Loucy (cell line): ENCODE measurements around the gene SIAH2.

Source experiments
- EZH2phosphoT487 ChIP-seq: fragments of 200-600 bp; IDR thresholded peaks from 2 replicates; pipeline ENCODE4 v1.6.1; 2018; ENCODE audit warnings: antibody characterized with exemption, mild to moderate bottlenecking, moderate library complexity, borderline replicate concordance
- TF ChIP-seq, protein P1 (sequence below): fragments of 200-600 bp; sonication (generic); conservative IDR thresholded peaks from 2 replicates; pipeline ENCODE4 v1.5.1; 2014; ENCODE audit warnings: mild to moderate bottlenecking, antibody characterized with exemption, low read length

DNA sequence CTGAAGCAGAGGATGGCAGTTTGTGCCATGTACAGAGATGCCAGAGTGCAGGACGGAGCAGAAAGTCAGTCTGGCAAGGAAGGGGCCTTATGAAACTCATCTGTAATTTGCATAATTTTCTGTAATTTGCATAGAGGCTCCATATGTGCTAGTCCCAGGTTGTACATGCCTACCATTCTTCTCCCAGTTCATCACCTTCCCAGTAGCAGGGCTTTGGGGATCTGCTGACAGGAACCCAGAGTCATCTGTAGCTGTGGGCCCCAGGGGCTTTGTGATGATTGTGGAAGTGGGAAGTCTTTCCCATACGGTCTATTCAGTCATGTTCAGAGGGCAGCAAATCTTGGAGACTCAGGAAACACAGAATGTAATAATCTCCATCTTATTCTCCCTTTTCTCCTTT, 42.4 kb upstream of the SIAH2 start:
- no peak for TF ChIP-seq EZH2phosphoT487
- TF ChIP-seq, protein P1, sequence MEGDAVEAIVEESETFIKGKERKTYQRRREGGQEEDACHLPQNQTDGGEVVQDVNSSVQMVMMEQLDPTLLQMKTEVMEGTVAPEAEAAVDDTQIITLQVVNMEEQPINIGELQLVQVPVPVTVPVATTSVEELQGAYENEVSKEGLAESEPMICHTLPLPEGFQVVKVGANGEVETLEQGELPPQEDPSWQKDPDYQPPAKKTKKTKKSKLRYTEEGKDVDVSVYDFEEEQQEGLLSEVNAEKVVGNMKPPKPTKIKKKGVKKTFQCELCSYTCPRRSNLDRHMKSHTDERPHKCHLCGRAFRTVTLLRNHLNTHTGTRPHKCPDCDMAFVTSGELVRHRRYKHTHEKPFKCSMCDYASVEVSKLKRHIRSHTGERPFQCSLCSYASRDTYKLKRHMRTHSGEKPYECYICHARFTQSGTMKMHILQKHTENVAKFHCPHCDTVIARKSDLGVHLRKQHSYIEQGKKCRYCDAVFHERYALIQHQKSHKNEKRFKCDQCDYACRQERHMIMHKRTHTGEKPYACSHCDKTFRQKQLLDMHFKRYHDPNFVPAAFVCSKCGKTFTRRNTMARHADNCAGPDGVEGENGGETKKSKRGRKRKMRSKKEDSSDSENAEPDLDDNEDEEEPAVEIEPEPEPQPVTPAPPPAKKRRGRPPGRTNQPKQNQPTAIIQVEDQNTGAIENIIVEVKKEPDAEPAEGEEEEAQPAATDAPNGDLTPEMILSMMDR = no peak
